NCI-H1048 (cell line): Measurements from ENCODE around the gene OLFM4.
"Not testable (repeated sequence)": the region's sequence is repeated elsewhere in the genome, so short reads cannot be mapped to it uniquely, and the experiment has no call there.

ENCODE experiments used
- DNase-seq: peaks from one replicate; lab custom pipeline; 2025; lab: John Stamatoyannopoulos, UW

OLFM4 gene, protein sequence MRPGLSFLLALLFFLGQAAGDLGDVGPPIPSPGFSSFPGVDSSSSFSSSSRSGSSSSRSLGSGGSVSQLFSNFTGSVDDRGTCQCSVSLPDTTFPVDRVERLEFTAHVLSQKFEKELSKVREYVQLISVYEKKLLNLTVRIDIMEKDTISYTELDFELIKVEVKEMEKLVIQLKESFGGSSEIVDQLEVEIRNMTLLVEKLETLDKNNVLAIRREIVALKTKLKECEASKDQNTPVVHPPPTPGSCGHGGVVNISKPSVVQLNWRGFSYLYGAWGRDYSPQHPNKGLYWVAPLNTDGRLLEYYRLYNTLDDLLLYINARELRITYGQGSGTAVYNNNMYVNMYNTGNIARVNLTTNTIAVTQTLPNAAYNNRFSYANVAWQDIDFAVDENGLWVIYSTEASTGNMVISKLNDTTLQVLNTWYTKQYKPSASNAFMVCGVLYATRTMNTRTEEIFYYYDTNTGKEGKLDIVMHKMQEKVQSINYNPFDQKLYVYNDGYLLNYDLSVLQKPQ

DNA sequence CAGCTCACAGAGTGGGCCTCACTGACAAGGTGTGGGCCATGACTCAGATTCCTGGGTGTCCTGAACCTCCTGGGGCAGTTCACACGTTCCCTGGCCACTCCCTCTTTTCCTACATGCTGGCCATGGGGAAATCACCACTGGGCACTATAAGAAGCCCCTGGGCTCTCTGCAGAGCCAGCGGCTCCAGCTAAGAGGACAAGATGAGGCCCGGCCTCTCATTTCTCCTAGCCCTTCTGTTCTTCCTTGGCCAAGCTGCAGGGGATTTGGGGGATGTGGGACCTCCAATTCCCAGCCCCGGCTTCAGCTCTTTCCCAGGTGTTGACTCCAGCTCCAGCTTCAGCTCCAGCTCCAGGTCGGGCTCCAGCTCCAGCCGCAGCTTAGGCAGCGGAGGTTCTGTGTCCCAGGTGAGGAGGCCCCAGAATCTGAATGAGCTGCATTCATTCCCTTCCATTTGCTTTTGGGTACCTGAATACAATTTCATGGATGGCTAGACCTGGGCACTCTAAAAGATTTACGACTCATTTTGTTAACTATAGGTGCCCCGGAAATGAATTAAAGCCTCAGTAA is at the start of gene OLFM4:
Gene OLFM4, plus strand, starts transcription at position 177 of the 567 bp plus-strand sequence. Its CDS starts 24 bp downstream, at position 201.
- DNase-seq: no peak

DNA sequence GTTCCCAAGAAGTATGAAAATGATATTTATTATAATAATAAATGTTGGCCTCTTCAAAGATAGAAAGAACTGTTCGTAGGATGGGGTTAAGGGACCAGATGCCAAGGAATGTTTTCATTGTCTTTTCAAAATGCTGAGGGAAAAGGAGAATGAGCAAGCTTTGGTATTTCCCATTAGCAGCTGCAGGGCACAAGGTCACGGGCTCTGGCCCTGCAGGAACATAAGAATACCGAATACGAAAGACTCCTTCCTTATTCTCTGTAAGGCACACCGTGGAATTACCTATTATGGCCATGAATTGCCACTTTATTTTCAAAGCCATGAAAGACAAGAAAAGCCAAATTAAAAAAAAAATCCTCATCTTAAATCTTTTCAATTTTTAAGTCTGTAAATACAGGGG is 49.6 kb upstream of the OLFM4 start:
- no peak for DNase-seq

DNA sequence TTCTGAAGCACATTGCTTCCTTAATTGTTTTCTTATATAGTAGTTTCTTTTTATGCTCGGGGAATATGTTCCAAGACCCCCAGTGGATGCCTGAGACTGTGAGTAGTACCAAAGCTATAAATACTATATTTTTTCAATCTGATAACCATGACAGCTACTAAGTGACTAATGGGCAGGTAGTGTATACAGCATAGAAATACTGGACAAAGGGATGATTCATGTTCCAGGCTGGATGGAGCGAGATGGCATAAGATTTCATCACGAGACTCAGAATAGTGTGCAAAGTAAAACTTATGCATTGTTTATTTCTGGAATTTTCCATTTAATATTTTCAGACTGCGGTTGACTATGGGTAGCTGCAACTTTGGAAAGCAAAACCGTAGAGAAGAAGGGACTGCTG is 47.9 kb upstream of the OLFM4 start:
- DNase-seq: no peak

DNA sequence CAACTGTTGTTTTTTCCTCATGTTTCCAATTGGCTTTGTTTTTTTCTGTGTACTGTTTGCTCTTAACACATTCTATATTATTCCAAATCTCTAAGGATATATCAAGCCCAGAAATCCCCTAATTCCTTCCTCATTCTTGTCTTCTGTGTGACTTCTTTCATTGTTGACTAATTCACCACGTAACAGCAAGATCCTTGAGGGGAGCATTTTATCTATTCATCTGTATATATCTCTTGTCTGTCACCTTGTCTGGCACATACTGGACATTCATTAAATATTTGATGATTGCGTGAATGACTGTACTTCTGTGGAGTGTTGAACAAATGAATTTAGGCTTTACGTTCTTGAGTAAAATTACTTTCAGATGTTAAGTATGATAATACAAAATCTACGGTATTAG is 44.8 kb upstream of the OLFM4 start:
- no peak for DNase-seq

DNA sequence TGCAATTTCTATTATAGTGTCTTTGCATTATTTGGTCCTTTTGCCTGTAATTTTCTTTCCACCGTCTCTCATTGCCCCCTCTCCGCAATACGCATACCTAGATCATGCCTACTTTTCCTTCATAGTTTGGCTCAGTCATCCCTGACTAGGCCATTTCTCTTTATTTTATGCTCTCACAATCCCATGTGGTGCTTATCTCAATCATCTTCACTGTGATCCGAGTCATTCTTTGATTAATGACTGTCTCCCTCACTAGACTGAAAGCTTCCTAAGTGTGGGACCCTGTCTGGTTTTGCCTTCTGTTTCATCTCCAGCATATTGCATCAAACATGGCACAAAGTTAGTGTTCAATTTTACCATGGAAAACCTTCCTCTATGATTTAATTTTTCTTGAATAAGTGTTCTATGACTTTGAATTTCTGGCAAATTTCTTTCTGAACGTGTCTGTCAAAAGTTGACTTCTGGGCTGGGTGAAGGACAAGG is 43.7 kb upstream of the OLFM4 start:
- no peak for DNase-seq

DNA sequence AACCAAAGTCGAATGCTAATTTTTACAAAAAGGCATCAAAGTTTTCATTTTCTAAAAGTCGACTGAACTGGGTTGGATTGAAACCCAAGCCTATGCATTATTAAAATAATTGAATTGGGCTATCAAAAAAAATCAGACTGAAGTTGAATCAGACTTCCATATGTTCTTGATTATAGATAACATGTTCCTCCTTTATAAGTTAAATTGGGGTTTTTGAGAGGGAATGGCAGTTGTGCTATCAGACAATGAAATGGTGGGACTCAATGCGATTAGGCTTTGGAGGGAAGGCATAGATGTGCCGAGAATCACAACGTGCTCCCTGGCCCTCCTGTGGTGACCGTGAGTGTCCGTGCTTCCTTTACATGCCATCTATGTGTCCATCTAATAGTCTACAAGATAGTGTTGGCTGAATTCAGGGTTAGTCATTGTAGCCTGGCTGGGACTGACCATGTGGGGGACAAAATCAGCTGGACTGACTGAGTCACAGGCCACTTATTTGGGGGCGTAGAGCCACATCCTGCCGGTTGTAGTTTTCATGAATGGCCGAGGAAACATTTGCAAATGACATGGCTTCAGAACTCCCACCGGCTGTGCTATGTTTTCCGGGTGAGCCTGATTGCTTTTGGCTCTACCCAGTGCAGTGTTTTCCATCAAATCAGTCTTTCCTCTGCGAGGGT is 37.1 kb upstream of the OLFM4 start:
- DNase-seq: no peak

DNA sequence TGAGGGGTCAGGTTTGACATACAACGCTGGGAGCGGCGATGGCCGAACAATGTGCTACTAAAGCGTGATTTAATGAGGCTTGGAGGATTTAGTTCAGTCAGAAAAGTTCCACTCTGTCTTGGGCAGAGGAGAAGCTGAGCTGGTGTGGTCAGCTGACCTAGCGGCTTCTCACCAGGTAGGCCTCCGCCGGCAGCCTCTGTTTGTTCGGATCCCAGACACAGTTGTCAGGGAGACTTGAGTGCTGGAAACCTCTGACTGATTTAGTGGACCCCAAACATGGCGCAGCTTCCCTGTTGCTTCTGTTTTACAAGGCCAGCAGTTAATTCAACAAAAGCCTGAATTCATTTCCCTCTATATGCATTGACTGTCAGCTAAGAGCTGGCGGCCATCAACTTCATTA is 36.5 kb upstream of the OLFM4 start:
- DNase-seq: no peak

DNA sequence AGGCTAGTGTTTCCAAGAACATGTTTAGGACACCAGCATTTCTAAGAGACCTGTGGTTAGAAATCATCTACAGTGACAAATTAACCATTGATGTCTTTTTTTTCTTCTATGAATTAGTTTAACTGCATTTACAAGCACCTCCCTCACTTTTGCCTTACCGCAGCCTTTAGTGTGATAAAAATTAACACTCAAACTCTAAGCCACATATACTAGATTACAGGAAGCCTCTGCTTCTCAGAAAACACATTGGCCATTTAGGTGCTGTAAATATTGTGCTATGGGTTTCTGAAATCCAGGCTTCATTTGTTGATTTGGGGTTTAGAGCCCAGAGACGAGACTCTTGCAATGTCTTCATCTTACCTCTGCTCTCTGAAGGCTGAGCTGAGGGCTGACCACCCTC is 34.6 kb upstream of the OLFM4 start:
- DNase-seq: no peak

DNA sequence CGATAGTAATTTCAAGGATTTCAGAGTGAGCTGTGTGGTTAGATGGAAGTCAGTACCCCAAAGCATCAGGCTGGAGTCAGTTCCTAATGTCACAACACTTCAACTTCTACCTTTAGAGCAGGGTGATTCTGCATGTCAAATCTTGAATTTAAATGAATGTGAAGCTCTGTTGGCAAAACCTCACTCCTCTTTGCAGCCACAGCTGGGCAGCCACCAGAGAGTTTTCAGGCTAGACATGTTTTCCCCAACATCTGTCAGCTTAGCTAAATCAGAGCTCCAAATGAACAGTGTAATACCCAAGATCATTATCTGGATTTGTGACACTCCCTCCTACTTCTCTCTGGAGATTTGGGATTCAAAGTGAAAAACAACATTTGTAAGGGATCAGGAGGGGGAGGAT is 33.7 kb upstream of the OLFM4 start:
- no peak for DNase-seq

DNA sequence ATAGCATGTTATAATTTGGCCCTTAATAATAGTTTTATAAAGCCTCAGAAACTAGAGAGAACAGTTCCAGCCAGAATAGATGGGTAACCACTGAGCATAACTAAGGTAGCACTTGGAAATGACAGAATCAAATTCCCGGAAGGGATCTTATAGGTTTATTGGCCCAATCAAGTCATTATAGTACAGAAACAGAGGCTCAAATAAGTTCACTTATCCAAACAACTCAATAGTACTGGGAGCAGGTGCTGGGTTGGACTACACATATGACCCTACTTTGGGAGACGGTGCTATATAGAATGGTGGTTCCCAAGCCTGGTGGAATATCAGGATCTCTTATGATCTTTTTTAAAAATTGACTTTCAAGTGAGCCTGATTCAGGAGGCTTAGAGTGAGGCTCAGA is 32.7 kb upstream of the OLFM4 start:
- no peak for DNase-seq

DNA sequence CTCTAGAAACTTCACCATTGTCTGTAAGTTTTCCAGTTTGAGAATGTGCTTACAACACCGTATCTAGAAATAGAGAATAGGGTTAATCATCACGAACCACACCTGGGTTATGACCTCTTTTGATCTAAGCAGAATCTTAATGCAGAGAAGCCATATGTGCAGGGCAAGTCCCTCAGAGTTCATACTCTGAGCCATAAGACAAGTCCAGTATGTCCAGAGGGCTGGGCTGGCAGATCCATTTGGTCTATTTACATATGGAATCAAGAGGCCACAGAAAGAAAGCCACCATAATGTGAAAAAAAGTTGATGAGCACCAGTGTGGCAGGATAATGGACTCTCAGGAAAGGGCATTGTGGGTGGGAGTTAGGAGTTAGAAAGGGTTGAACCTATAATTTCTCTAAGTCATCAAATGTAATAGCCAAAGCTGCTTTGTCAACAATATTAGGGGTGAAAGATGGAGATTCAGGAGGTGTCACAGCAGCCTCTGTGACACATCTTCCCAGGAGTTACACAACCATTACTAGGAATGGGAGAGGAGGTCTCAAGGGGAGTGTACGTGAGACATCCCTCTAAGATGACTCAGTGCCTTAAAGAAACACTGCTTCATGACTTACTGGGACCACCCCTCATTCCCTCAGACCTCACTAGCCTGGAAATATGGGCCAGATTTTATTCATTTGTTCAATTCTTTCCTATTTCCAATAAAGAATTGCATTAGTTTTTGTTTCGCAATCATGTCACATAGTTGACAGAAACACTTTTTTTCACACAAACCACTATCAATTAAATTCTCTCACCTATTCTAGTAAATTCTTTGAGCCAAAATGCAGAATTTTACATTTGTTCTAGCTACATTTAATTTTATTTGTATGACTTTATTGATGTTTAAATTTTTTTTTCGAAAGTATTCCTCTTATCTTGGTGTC is 30.4 kb upstream of the OLFM4 start:
- no peak for DNase-seq

DNA sequence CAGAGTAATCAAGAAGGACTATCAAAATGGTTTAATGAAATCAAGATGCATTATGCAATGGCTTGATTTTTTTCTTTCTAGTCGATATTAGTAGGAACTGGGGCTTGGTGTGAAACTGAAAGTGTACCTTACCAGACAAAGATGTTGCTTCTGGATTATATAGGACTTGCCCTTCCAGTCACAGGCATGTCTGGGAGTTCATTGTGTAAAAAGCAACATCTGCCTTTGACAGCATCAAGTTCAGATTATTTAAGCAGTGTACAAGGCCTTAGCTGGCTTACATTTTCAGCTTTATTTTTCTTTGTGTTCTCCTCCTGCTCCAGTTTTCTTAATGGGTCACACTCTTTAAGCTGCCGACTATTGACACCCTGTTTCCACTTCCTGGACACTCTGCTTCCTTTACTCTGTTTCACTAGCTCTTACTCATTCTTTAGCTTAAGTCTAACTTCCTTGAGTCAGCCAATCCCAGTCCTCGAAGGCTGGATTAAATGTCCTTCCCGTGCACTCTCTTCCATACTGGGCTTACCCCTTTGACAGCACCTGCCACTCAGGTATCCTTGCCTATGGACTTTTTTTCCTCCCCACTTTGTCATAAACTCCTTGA is 29.4 kb upstream of the OLFM4 start:
- no peak for DNase-seq

DNA sequence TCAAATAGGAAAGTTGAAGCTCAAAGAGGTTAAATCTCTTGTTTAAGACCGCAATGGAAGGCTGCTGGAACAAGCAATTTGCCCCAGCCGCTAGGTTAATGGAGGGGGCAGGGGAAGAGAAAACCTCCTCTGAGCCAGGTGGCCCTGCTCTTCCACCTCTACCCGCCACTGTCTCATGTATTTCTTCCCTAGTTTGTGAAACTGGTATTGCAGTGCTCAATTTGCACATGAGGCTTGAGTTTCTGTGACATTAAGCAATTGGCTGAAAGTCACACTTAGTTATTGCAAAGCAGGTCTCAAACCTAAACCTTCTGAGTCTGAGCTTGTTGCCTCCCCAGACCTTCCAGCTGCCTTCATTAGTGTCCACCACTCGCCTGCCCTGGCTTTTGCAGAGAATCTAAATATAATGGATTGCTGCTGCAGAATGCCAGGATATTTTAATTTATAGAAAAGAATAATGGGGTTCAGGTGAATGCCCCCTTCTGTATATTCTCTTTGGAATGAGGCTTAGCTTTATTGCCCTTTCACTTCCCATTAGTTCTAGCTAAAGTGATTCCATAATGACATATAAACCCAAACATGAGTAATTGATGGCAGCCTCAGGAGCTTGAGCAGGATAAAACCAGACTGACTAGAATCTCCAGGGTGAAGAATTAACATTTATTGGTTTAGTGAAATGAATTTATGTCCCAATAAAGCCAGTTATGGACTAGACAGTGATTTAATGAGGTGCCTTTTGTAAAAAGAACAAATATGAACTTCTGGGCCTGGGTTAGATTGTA is 27.0 kb upstream of the OLFM4 start:
- DNase-seq: no peak

DNA sequence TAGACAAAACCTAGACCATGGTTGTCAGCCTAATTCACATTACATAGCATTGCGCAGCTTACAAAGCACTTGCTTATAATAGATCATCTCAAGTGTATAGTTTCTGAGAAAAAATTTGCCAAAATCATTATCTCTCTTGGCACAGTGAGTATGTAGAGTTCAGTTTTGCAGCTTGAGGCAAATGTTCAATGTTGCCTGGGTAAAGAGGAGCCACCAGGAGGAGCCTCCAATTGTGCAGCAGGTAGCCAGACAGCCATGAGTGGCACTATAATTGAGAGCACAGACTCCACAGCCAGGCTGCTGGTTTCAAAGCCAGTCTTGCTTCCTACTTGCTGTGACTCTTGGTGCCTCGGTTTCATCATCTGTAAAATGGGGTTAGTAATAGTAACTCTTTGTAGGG is 24.0 kb upstream of the OLFM4 start:
- no peak for DNase-seq

DNA sequence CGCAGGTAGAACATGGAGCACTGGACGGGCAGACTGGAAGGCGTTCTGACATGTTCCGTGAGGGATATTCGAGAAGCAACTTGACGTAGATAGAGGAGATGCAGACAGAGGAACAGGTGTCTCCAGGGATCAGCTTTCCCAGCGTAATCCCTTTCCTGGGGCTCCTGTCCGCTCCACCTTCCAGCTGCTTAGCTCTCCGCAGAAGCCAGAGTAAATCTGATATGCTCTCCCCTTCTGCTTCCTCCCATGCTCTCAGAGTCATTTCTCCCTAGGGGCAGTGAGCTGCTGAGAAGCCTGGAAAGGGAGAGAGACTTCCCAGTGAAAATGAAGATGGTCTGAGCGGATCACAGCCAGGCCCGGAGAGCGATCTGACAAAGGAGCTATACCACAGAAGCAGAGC is 23.0 kb upstream of the OLFM4 start:
- DNase-seq: no peak

DNA sequence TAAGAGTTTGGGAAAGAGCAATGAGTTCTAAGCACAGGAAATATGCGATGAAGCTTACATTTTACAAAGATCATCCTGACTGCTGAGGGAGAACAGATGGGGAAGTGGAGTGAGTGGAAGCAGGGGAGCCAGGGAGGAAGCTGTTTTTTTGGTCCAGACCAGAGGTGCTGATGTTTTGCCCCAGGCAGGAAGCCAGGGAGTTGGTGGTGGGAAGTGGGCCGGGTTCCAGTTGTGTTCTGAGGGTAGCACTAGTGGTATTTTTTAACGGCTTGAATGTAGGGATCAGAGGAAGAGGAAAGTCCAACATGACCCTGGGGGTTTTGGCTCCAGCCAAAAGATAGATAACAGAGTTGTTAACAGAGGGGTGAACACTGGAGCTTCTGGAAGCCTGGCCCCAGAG is 20.7 kb upstream of the OLFM4 start:
- DNase-seq: no peak

DNA sequence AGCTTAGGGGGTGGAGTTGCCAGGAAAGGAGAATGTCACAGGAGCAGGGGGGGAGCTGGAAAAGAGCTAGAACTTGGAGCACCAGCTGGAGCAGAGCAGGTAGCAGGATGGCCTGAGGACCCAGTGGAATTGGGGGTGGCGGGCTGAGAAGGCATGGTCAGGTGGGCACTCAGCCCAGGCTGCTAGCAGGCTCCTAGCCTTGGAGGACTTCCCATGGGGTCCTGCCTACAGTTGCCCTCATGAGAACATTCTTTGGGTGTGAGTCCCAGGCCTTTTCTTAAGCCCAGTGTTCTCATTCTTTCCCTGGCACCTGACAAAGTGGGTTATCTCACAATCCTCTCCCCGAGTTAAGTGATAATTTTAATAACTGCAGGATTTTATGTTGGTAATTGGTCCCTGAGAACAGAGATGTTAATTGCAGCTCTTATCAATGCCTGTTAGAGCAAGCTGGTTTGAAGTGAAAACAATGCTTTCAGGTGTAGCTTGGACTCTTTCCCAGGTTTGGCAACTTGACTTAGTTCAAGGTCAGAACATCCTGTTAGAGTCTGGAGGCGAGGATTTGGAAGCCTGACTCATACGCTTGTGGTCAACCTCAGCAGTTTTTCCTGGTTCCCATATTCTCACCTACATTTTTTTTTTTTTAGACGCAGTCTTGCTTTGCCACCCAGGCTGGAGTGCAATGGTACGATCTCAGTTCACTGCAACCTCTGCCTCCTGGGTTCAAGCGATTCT is 18.1 kb upstream of the OLFM4 start:
- DNase-seq: no peak

DNA sequence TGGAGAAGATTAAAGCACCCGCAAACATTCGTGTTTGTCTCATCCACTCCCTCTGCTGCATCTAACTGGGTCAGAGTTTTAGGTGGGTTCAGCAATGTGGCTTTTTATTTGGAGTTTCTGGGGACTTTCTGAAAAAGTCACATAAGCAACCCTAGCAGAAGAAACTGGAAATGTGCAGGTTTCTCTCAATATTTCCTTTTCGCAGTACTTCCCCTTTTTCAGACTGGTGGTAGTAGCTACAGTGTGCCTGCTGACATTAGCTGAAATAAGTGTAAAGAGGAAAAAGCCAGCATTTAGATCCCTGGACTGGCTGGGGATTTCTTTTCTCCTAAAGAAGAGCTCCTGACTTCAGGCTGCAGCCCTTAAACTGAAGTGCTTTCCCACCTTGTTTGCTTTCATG is 15.9 kb upstream of the OLFM4 start:
- DNase-seq: no peak

DNA sequence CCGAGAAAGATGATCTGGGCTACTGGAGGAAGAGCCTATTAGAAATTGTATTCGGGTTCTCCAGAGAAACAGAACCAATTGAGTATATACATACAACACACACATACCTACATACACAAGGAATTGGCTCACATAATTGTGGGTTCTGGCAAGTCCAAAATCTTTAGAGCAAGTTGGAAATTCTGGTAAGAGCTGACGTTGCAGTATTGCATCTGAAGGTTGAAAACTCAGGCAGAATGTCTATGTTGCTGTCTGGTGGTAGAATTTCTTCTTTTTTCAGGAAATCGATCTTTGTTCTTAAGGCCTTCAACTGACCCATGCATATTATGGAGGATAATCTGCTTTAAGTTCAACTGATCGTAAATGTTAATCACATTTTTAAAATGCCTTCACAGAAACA is 15.5 kb upstream of the OLFM4 start:
- DNase-seq: no peak

DNA sequence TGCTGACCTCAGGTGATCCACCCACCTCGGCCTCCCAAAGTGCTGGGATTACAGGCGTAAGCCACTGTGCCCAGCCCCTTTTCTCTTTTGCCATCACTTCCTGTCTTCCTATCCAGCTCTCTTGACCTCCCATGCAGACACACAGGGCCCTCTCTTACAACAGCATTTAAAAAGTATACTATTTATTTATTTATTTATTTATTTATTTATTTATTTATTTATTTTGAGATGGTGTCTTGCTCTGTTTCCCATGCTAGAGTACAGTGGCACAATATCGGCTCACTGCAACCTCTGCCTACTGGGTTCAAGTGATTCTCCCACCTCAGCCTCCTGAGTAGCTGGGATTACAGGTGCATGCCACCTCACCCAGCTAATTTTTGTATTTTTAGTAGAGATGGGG is 14.6 kb upstream of the OLFM4 start:
- DNase-seq: not testable (repeated sequence)
